Measurements from ENCODE around the gene RPP21.
"Not testable (repeated sequence)": the region's sequence is repeated elsewhere in the genome, so short reads cannot be mapped to it uniquely, and the experiment has no call there.

Gene RPP21

GRCh38 chr6:30369280-30369679 lies 24.3 kb downstream of the RPP21 start:
- in situ Hi-C loops (cut with MboI; ENCODE audit: low sequenced_read_pairs) = not testable (repeated sequence)

GRCh38 chr6:30378290-30378937 lies 33.5 kb downstream of the RPP21 start:
- in situ Hi-C loops (cut with MboI; ENCODE audit: low sequenced_read_pairs) = no loop called here

GRCh38 chr6:30380464-30380863 lies 35.5 kb downstream of the RPP21 start:
- in situ Hi-C loops (cut with MboI; ENCODE audit: low sequenced_read_pairs) = no loop called here

- in situ Hi-C loops (cut with MboI; ENCODE audit: low sequenced_read_pairs) = no loop called here
Observed at GRCh38 chr6:30386166-30386565, 41.2 kb downstream of the RPP21 start.

- in situ Hi-C loops (cut with MboI; ENCODE audit: low sequenced_read_pairs) = no loop called here
Observed at GRCh38 chr6:30391240-30391639, 46.3 kb downstream of the RPP21 start.

- in situ Hi-C loops (cut with MboI; ENCODE audit: low sequenced_read_pairs) = no loop called here
Observed at GRCh38 chr6:30394139-30394538, 49.2 kb downstream of the RPP21 start.
